ENCODE measurements around the gene KCP.

DNA sequence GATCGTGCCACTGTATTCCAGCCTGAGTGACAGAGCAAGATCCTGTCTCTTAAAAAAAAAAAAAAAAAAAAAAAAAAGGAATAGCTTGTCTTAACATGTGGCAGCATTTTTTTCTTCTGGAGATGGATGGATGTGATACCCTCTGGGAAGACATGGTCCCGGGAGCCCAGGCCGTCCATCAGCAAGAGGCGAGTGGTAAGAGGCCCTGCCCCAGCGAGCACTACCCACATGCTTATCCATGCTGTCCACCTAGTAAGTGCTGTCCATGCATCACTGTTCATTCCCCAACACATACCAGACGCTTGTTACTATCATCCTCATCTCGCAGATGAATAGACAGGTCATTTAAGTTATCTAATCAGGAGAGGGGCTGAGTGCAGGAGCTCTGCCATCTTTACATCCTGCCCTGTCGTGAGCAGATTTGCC is 35.0 kb downstream of the KCP start:
- TF ChIP-seq, protein P1, sequence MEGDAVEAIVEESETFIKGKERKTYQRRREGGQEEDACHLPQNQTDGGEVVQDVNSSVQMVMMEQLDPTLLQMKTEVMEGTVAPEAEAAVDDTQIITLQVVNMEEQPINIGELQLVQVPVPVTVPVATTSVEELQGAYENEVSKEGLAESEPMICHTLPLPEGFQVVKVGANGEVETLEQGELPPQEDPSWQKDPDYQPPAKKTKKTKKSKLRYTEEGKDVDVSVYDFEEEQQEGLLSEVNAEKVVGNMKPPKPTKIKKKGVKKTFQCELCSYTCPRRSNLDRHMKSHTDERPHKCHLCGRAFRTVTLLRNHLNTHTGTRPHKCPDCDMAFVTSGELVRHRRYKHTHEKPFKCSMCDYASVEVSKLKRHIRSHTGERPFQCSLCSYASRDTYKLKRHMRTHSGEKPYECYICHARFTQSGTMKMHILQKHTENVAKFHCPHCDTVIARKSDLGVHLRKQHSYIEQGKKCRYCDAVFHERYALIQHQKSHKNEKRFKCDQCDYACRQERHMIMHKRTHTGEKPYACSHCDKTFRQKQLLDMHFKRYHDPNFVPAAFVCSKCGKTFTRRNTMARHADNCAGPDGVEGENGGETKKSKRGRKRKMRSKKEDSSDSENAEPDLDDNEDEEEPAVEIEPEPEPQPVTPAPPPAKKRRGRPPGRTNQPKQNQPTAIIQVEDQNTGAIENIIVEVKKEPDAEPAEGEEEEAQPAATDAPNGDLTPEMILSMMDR (IDR thresholded peaks at IDR 0.05) = no peak
- TF ChIP-seq POLR2A (IDR thresholded peaks at IDR 0.05) = no peak

Measured in ovary (tissue), 3 donors.